Tibial artery (tissue), 4 donors: Measurements from ENCODE around the gene SAP30L.

Source experiments
- DNase-seq, 2 donors: peaks; one replicate each; pipeline ENCODE4 v3.0.0-alpha.2; 2019
- H3K27ac ChIP-seq, 2 donors: fragments of 200-600 bp; sonication (generic) in 1 of 2; 1 replicate in 1 of 2; 2 replicates in 1 of 2; pipeline ENCODE4 v1.5.1; 2018 to 2019; ENCODE audit warnings: mild to moderate bottlenecking in 1 of 2
- H3K27me3 ChIP-seq, 2 donors: fragments of 200-600 bp; sonication (generic) in 1 of 2; one replicate each; pipeline versions ENCODE4 v1.5.1 to v1.6.0; 2016 to 2019
- H3K36me3 ChIP-seq, 3 donors: fragments of 200-600 bp; sonication (generic) in 2 of 3; one replicate each; pipeline ENCODE4 v1.5.1; 2016 to 2019; ENCODE audit warnings: mild to moderate bottlenecking in 2 of 3
- H3K4me1 ChIP-seq, 4 donors: fragments of 200-600 bp; sonication (generic) in 2 of 4; 1 replicate in 3 of 4; 2 replicates in 1 of 4; pipeline ENCODE4 v1.5.1; 2016 to 2019
- H3K4me3 ChIP-seq, 2 donors: fragments of 200-600 bp; sonication (generic) in 1 of 2; 1 replicate in 1 of 2; 2 replicates in 1 of 2; pipeline ENCODE4 v1.5.1; 2018 to 2019; ENCODE audit warnings: mild to moderate bottlenecking in 2 of 2
- H3K9me3 ChIP-seq, 3 donors: fragments of 200-600 bp; sonication (generic) in 1 of 3; one replicate each; pipeline ENCODE4 v1.5.1; 2016 to 2019
- CTCF ChIP-seq, 2 experiments: fragments of 200-600 bp in 1 of 2; fragments of 450-650 bp in 1 of 2; IDR thresholded peaks; one replicate each; pipeline ENCODE4 v1.5.1; 2017 to 2019; ENCODE audit warnings: antibody characterized with exemption in 2 of 2, mild to moderate bottlenecking in 1 of 2, moderate library complexity in 1 of 2
- intact Hi-C: fragments of 100-400 bp; cut with DNase I; formaldehyde crosslinking; loops from one replicate; pipeline ENCODE4 v1.15.0; 2023; ENCODE audit warnings: low total_unique reads

SAP30L gene

GRCh38 chr5:154451957-154452356 is 6.2 kb downstream of the SAP30L start:
- Histone ChIP-seq H3K27me3 (no peaks in the 10 kb centered on the region), H3K36me3 (peaks cover 63 to 65% (median 63%) of the 10 kb centered on the region in 3 donors), H3K27ac (no peak overlapping the region), H3K4me3 (no peak overlapping the region), H3K9me3 (no peaks in the 10 kb centered on the region), H3K4me1 (peaks cover 0 to 26% (median 21%) of the 10 kb centered on the region in 4 donors)
- TF ChIP-seq CTCF (IDR thresholded peaks at IDR 0.05), result no peak
- no peak for DNase-seq
- intact Hi-C loops, result no loop called here

GRCh38 chr5:154455585-154455984 is 9.8 kb downstream of the SAP30L start:
- intact Hi-C loops, result no loop called here
- Histone ChIP-seq H3K36me3 (peaks cover 83 to 96% (median 88%) of the 10 kb centered on the region in 3 donors), H3K4me1 (no peaks in the 10 kb centered on the region), H3K4me3 (no peak overlapping the region), H3K9me3 (no peaks in the 10 kb centered on the region), H3K27ac (no peak overlapping the region), H3K27me3 (no peaks in the 10 kb centered on the region)
- no peak for DNase-seq
- TF ChIP-seq CTCF (IDR thresholded peaks at IDR 0.05), result no peak

GRCh38 chr5:154456540-154456939 is 10.7 kb downstream of the SAP30L start:
- H3K36me3 ChIP-seq, result peaks cover 74 to 96% (median 78%) of the 10 kb centered on the region in 3 donors
- no peaks in the 10 kb centered on the region for H3K4me1 ChIP-seq
- no peaks in the 10 kb centered on the region for H3K27me3 ChIP-seq
- no peaks in the 10 kb centered on the region for H3K9me3 ChIP-seq
- intact Hi-C loops, result no loop called here
- DNase-seq, result no peak
- H3K4me3 ChIP-seq, result no peak overlapping the region
- TF ChIP-seq CTCF (IDR thresholded peaks at IDR 0.05), result no peak
- H3K27ac ChIP-seq, result no peak overlapping the region

GRCh38 chr5:154459015-154459414 is 13.2 kb downstream of the SAP30L start:
- Histone ChIP-seq H3K4me1 (no peaks in the 10 kb centered on the region), H3K27ac (no peak overlapping the region), H3K27me3 (no peaks in the 10 kb centered on the region), H3K36me3 (peaks cover 51 to 91% (median 57%) of the 10 kb centered on the region in 3 donors), H3K4me3 (no peak overlapping the region), H3K9me3 (no peaks in the 10 kb centered on the region)
- intact Hi-C loops, result no loop called here
- DNase-seq, result no peak
- TF ChIP-seq CTCF (IDR thresholded peaks at IDR 0.05), result no peak

- H3K9me3 ChIP-seq, result no peaks in the 10 kb centered on the region
- intact Hi-C loops, result no loop called here
- H3K36me3 ChIP-seq, result peaks cover 39 to 83% (median 45%) of the 10 kb centered on the region in 3 donors
- TF ChIP-seq CTCF (IDR thresholded peaks at IDR 0.05), result no peak
- no peaks in the 10 kb centered on the region for H3K4me1 ChIP-seq
- H3K4me3 ChIP-seq, result no peak overlapping the region
- no peaks in the 10 kb centered on the region for H3K27me3 ChIP-seq
- DNase-seq, result no peak
- H3K27ac ChIP-seq, result no peak overlapping the region
Measured at GRCh38 chr5:154460172-154460571, 14.4 kb downstream of the SAP30L start.

GRCh38 chr5:154461531-154461930 is 15.7 kb downstream of the SAP30L start:
- Histone ChIP-seq H3K27me3 (no peaks in the 10 kb centered on the region), H3K4me1 (no peaks in the 10 kb centered on the region), H3K27ac (no peak overlapping the region), H3K9me3 (no peaks in the 10 kb centered on the region), H3K4me3 (no peak overlapping the region), H3K36me3 (peaks cover 26 to 69% (median 32%) of the 10 kb centered on the region in 3 donors)
- TF ChIP-seq CTCF (IDR thresholded peaks at IDR 0.05), result no peak
- DNase-seq, result no peak
- intact Hi-C loops, result no loop called here
